Measurements from ENCODE around the gene CEP192.

DNA sequence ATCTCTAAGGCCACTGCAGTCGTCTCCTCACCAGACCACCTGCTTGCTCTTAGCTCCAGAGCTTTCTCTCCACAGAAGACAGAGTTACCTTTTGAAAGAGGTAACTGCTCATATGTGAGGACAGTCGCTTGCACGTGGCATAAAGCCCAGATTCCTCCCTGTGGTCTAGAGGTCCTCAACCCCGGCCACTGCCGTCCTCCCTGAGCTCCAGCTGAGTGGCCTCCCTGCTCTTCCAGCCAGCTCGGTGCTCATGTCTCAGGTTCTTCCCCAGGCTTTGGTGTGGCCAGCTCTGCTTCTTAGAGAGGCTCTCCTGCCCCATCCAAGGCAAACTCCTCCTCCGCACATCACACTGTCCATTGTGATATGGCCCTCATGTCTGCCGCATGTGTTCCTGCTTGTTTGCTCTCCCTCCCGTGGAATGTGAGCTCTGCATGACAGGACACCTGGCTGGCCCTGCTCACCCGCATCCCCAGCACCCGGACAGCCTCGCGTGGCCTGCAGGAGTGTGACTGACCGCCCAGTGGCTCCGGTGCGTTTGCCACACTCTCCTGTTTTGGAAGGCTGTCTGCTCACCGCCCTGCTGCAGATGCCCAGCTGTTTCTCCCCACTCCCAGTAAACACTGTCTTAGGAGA is 135.9 kb downstream of the CEP192 start:
- TF ChIP-seq, protein P1, sequence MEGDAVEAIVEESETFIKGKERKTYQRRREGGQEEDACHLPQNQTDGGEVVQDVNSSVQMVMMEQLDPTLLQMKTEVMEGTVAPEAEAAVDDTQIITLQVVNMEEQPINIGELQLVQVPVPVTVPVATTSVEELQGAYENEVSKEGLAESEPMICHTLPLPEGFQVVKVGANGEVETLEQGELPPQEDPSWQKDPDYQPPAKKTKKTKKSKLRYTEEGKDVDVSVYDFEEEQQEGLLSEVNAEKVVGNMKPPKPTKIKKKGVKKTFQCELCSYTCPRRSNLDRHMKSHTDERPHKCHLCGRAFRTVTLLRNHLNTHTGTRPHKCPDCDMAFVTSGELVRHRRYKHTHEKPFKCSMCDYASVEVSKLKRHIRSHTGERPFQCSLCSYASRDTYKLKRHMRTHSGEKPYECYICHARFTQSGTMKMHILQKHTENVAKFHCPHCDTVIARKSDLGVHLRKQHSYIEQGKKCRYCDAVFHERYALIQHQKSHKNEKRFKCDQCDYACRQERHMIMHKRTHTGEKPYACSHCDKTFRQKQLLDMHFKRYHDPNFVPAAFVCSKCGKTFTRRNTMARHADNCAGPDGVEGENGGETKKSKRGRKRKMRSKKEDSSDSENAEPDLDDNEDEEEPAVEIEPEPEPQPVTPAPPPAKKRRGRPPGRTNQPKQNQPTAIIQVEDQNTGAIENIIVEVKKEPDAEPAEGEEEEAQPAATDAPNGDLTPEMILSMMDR (IDR thresholded peaks at IDR 0.05; ENCODE audit: low read depth, low read length): no peak
- TF ChIP-seq EZH2phosphoT487 (IDR thresholded peaks at IDR 0.05; ENCODE audit: low read depth): no peak
